ENCODE results near the gene SND1. TPM values are rescaled to one million over a fixed set of nuclear protein-coding genes. Genes with fewer than 3 reads are reported as not detected.

Gene SND1
- total and polyA plus RNA-seq, 4 donors = 59.4 to 214 (median 84.1) TPM

GRCh38 chr7:127782075-127782474 lies 130.1 kb downstream of the SND1 start:
- Histone ChIP-seq H3K27me3 (ENCODE audit: control insufficient read depth in 4 of 4, insufficient read depth in 4 of 4, low read length in 3 of 4) (no peaks in the 10 kb centered on the region), H3K4me1 (ENCODE audit: control insufficient read depth in 4 of 4, insufficient read depth in 4 of 4, low read length in 3 of 4) (peaks cover 0 to 1% (median 0%) of the 10 kb centered on the region in 4 donors), H3K27ac (ENCODE audit: low read depth in 1 of 2, low read length in 2 of 2) (no peak overlapping the region), H3K9ac (ENCODE audit: low read depth in 1 of 2, low read length in 2 of 2) (no peak overlapping the region), H3K36me3 (ENCODE audit: control insufficient read depth in 4 of 4, insufficient read depth in 3 of 4, low read depth in 1 of 4, low read length in 3 of 4) (no peaks in the 10 kb centered on the region), H3K9me3 (ENCODE audit: control insufficient read depth in 4 of 4, low read length in 3 of 4) (no peaks in the 10 kb centered on the region), H3K4me3 (ENCODE audit: low read depth in 1 of 3, low read length in 3 of 3) (no peak overlapping the region)
- TF ChIP-seq YY1 (IDR thresholded peaks at IDR 0.05) = no peak
- no peak for TF ChIP-seq CTCF (IDR thresholded peaks at IDR 0.05; ENCODE audit: low read depth, low read length, missing input control)
- TF ChIP-seq TAF1 (conservative IDR thresholded peaks at IDR 0.05) = no peak
- no peak for TF ChIP-seq RAD21 (IDR thresholded peaks at IDR 0.05)
- TF ChIP-seq HNF4G (IDR thresholded peaks at IDR 0.05) = no peak
- no peak for TF ChIP-seq GABPA (IDR thresholded peaks at IDR 0.05 in 1 of 2, conservative IDR thresholded peaks at IDR 0.05 in 1 of 2)
- TF ChIP-seq ZBTB33 (IDR thresholded peaks at IDR 0.05) = no peak
- TF ChIP-seq HNF4A (conservative IDR thresholded peaks at IDR 0.05) = no peak
- TF ChIP-seq EGR1 (IDR thresholded peaks at IDR 0.05; ENCODE audit: low read depth in 2 of 2) = no peak
- no peak for TF ChIP-seq ATF3 (IDR thresholded peaks at IDR 0.05)
- no peak for TF ChIP-seq SP1 (IDR thresholded peaks at IDR 0.05)
- no peak for TF ChIP-seq FOXA1 (IDR thresholded peaks at IDR 0.05)
- no peak for TF ChIP-seq RXRA (IDR thresholded peaks at IDR 0.05)
- TF ChIP-seq MAX (IDR thresholded peaks at IDR 0.05) = no peak
- no peak for TF ChIP-seq JUND (IDR thresholded peaks at IDR 0.05)
- TF ChIP-seq REST (IDR thresholded peaks at IDR 0.05) = no peak
- TF ChIP-seq NR2F2 (IDR thresholded peaks at IDR 0.05) = no peak
- TF ChIP-seq FOXA2 (IDR thresholded peaks at IDR 0.05) = no peak
- no peak for DNase-seq (ENCODE audit: low spot score)

All from liver (tissue), 9 donors.